Stomach (tissue), 9 donors: Measurements from ENCODE around the gene GRAP. TPM values are rescaled to one million over a fixed set of nuclear protein-coding genes. Genes with fewer than 3 reads are reported as not detected.

Experiments used
- DNase-seq, 2 donors: peaks; one replicate each; pipeline versions ENCODE4 v3.0.0 to v3.0.0-alpha.2; 2013 to 2019
- H3K27ac ChIP-seq, 5 donors: fragments of 200-600 bp in 4 of 5; sonication (generic) in 4 of 5; one replicate each; pipeline ENCODE4 v1.5.1; 2013 to 2019; ENCODE audit warnings: mild to moderate bottlenecking in 1 of 5, moderate library complexity in 1 of 5
- H3K27me3 ChIP-seq, 3 donors: fragments of 200-600 bp; sonication (generic); one replicate each; pipeline ENCODE4 v1.5.1; 2017 to 2019; ENCODE audit warnings: mixed run types in 1 of 3
- H3K36me3 ChIP-seq, 4 donors: fragments of 200-600 bp; sonication (generic); 1 replicate in 3 of 4; 2 replicates in 1 of 4; pipeline ENCODE4 v1.5.1; 2016 to 2019
- H3K4me1 ChIP-seq, 4 donors: fragments of 200-600 bp; sonication (generic); one replicate each; pipeline ENCODE4 v1.5.1; 2016 to 2019
- H3K4me3 ChIP-seq, 4 donors: fragments of 200-600 bp; sonication (generic) in 3 of 4; one replicate each; pipeline ENCODE4 v1.5.1; 2016 to 2019; ENCODE audit warnings: mild to moderate bottlenecking in 1 of 4
- H3K9me3 ChIP-seq, 4 donors: fragments of 200-600 bp; sonication (generic); one replicate each; pipeline ENCODE4 v1.5.1; 2016 to 2019
- CTCF ChIP-seq, 7 experiments: fragments of 450-650 bp in 4 of 7; fragments of 200-600 bp in 3 of 7; sonication (generic) in 3 of 7; IDR thresholded peaks; one replicate each; pipeline ENCODE4 v1.5.1; 2016 to 2019; ENCODE audit warnings: antibody characterized with exemption in 7 of 7, control low read depth in 2 of 7, mild to moderate bottlenecking in 1 of 7
- EP300 ChIP-seq: sonication (generic); formaldehyde crosslinking; IDR thresholded peaks from one replicate; pipeline ENCODE4 v1.6.1; 2017; ENCODE audit warnings: antibody characterized with exemption
- POLR2A ChIP-seq, 4 donors: fragments of 450-650 bp; IDR thresholded peaks; one replicate each; pipeline ENCODE4 v1.6.1; 2016; ENCODE audit warnings: antibody characterized with exemption in 4 of 4, control low read depth in 2 of 4, mild to moderate bottlenecking in 1 of 4, moderate library complexity in 1 of 4
- POLR2AphosphoS5 ChIP-seq, 3 donors: sonication (generic); formaldehyde crosslinking; IDR thresholded peaks; one replicate each; pipeline ENCODE4 v1.6.1; 2016; ENCODE audit warnings: antibody characterized with exemption in 3 of 3
- WGBS, 5 donors: extraction: QIAGEN DNeasy Blood & Tissue Kit in 3 of 5; methylation state at CpG; one replicate each; pipeline versions ENCODE4 v1.1.5 to v1.1.7; 2013 to 2018; 5-methylcytosine and 5-hydroxymethylcytosine counted together
- intact Hi-C: fragments of 100-400 bp; cut with DNase I; formaldehyde crosslinking; loops from one replicate; pipeline ENCODE4 v1.15.1; 2023; ENCODE audit warnings: low total_unique reads
- polyA plus RNA-seq, 3 donors: library from polyadenylated mRNA; stranded (reverse); fragments of 200-250 nt; gene quantifications; one replicate each; pipeline ENCODE4 v1.2.3, GENCODE V29; 2013
- total RNA-seq, 5 donors: library from RNA; depleted of rRNA; stranded (reverse); fragments of >200 nt; gene quantifications; one replicate each; pipeline versions ENCODE4 v1.1.0 to v1.2.3, GENCODE V29; 2014 to 2016
- donor health status: healthy with polysubstance abuse.
- donor health status: Bipolar disorder and iron deficiency.
- donor health status: healthy.

The GRAP gene
- total and polyA plus RNA-seq, 8 donors, result 0.87 to 92.2 (median 2.9) TPM

DNA sequence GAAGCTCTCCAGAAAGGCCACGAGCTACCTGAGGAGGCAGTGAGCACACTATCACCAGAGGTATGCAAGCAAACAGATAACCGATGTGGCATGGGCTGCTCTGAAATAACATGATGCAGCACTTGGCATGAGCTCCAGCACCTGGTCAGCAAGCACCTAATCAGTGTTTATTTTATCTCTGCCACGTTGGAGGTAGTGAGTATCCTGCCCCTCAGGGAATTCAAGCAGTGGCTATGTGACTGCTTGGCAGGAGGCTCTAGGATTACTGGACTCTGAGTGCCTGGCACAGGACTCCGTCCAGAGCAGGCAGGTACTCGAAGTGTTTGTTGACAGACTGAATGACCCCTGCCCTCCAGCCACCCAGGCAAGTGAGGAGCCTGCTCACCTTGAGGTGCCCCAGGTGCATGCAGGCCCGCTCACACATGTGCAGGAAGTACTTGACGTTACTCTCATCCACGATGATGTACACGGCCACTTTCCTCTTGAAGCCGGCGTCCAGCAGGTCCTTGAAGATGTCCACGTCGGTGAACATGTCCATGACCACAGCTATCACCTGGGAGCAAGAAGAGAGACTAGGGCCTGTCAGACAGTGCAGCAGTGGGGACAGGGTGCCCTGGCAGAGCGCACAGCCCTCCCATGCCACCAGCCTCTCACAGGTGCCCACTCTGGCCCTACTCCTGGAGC, 58.8 kb downstream of the GRAP start:
- WGBS, 5 donors, result 33 to 68% (median 53%) methylated on average over 11 to 14 of the region's 14 CpGs
- intact Hi-C loops, result no loop called here
- H3K27ac ChIP-seq, result peak overlapping the region; percentile 67 to 80 (median 74)

GRCh38 chr17:18987230-18987610, 59.5 kb downstream of the GRAP start:
- H3K4me1 ChIP-seq, result peaks cover 30 to 74% (median 44%) of the 10 kb centered on the region in 4 donors
- H3K36me3 ChIP-seq, result peaks cover 0 to 29% (median 19%) of the 10 kb centered on the region in 4 donors
- DNase-seq, result no peak
- H3K4me3 ChIP-seq, result no peak overlapping the region
- intact Hi-C loops, result no loop called here
- peak overlapping the region; percentile 18 to 80 (median 74) for H3K27ac ChIP-seq
- TF ChIP-seq EP300, result no peak
- TF ChIP-seq CTCF (IDR thresholded peaks at IDR 0.05), result no peak
- no peak for TF ChIP-seq POLR2A (IDR thresholded peaks at IDR 0.05)
- TF ChIP-seq POLR2AphosphoS5 (IDR thresholded peaks at IDR 0.05), result no peak
- H3K27me3 ChIP-seq, result no peaks in the 10 kb centered on the region
- WGBS, 5 donors, result 84 to 93% (median 89%) methylated on average over 9 of the region's 9 CpGs
- no peaks in the 10 kb centered on the region for H3K9me3 ChIP-seq

More for the DNA sequence above, 58.8 kb downstream of the GRAP start:
- Histone ChIP-seq H3K36me3 (peaks cover 0 to 29% (median 19%) of the 10 kb centered on the region in 4 donors), H3K9me3 (no peaks in the 10 kb centered on the region), H3K27me3 (no peaks in the 10 kb centered on the region), H3K4me1 (peaks cover 25 to 74% (median 43%) of the 10 kb centered on the region in 4 donors), H3K4me3 (no peak overlapping the region)
- DNase-seq, result peak in 1 of 2 donors; percentile 86
- TF ChIP-seq POLR2AphosphoS5 (IDR thresholded peaks at IDR 0.05), result peak in 2 of 3 donors; percentile 47 to 52
- TF ChIP-seq POLR2A (IDR thresholded peaks at IDR 0.05), result no peak

- intact Hi-C loops, result no loop called here
- Histone ChIP-seq H3K36me3 (peaks cover 0 to 29% (median 19%) of the 10 kb centered on the region in 4 donors), H3K9me3 (no peaks in the 10 kb centered on the region), H3K4me1 (peaks cover 35 to 73% (median 48%) of the 10 kb centered on the region in 4 donors), H3K4me3 (no peak overlapping the region), H3K27ac (peak overlapping the region in 4 of 5 donors; percentile 5 to 79 (median 70)), H3K27me3 (no peaks in the 10 kb centered on the region)
- 88 to 94% (median 91%) methylated on average over 12 to 21 of the region's 21 CpGs for WGBS, 5 donors
- TF ChIP-seq EP300, result no peak
- TF ChIP-seq CTCF (IDR thresholded peaks at IDR 0.05), result no peak
- no peak for TF ChIP-seq POLR2A (IDR thresholded peaks at IDR 0.05)
- TF ChIP-seq POLR2AphosphoS5 (IDR thresholded peaks at IDR 0.05), result no peak
- no peak for DNase-seq
These were observed 60.1 kb downstream of the GRAP start for GRCh38 chr17:18986541-18987229.

DNA sequence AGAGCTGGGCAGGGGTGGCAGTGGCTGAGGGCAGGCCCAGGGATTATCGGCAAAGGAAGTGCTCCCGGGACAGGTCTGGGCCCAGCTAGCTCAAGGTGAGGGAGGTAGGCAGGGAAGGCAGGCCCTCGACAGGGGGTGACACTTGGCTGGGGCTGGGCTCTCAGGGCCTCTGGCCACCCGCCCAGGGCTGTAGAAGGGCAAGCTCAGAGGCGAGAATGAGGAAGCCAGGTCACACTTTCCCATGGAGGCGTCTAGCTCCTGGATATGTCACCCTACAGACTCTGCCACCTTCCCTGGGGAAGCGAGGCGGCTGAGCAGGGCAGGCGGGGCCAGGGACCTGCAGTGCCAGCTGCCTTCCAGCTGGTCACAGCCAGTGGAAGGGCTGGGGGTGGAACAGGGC, 61.3 kb downstream of the GRAP start:
- peak in 1 of 2 donors; percentile 80 for DNase-seq
- peaks cover 0 to 29% (median 19%) of the 10 kb centered on the region in 4 donors for H3K36me3 ChIP-seq
- no peaks in the 10 kb centered on the region for H3K9me3 ChIP-seq
- 40 to 57% (median 45%) methylated on average over 4 to 9 of the region's 9 CpGs for WGBS, 5 donors
- peak overlapping the region; percentile 13 to 79 (median 66) for H3K27ac ChIP-seq
- peaks cover 35 to 82% (median 59%) of the 10 kb centered on the region in 4 donors for H3K4me1 ChIP-seq
- H3K4me3 ChIP-seq, result no peak overlapping the region
- no peaks in the 10 kb centered on the region for H3K27me3 ChIP-seq
- intact Hi-C loops, result no loop called here
- TF ChIP-seq POLR2AphosphoS5 (IDR thresholded peaks at IDR 0.05) (peak in 2 of 3 donors; percentile 38 to 61), POLR2A (IDR thresholded peaks at IDR 0.05) (no peak)

- TF ChIP-seq EP300 (no peak), POLR2AphosphoS5 (IDR thresholded peaks at IDR 0.05) (no peak), CTCF (IDR thresholded peaks at IDR 0.05) (no peak), POLR2A (IDR thresholded peaks at IDR 0.05) (no peak)
- no peaks in the 10 kb centered on the region for H3K27me3 ChIP-seq
- no peak for DNase-seq
- intact Hi-C loops, result no loop called here
- no peak overlapping the region for H3K4me3 ChIP-seq
- H3K9me3 ChIP-seq, result no peaks in the 10 kb centered on the region
- peaks cover 0 to 31% (median 20%) of the 10 kb centered on the region in 4 donors for H3K36me3 ChIP-seq
- 83 to 87% (median 85%) methylated on average over 18 to 21 of the region's 21 CpGs for WGBS, 5 donors
- peak overlapping the region in 2 of 5 donors; percentile 66 to 79 for H3K27ac ChIP-seq
- peaks cover 34 to 77% (median 62%) of the 10 kb centered on the region in 4 donors for H3K4me1 ChIP-seq
These were observed 62.3 kb downstream of the GRAP start for GRCh38 chr17:18984273-18985114.
